ENCODE data around the gene CENPP.

Gene CENPP

GRCh38 chr9:92377876-92378275, 52.1 kb downstream of the CENPP start:
- H3K4me3 ChIP-seq (ENCODE audit: low read depth, low read length) = no peak overlapping the region
- peaks cover 44% of the 10 kb centered on the region for H3K4me1 ChIP-seq (ENCODE audit: control insufficient read depth, insufficient read depth, low read length)
- H3K36me3 ChIP-seq (ENCODE audit: control insufficient read depth, insufficient read depth, low read length) = no peaks in the 10 kb centered on the region
- H3K27ac ChIP-seq (ENCODE audit: low read depth, low read length) = peak overlapping the region; percentile 60; the same call in 1 of the 2 replicates
- no peak overlapping the region for H3K9ac ChIP-seq (ENCODE audit: low read length)
- no peaks in the 10 kb centered on the region; the same call in 1 of the 2 replicates for H3K9me3 ChIP-seq (ENCODE audit: control insufficient read depth, insufficient read depth, low read depth, low read length)
- H3K27me3 ChIP-seq (ENCODE audit: control insufficient read depth, insufficient read depth, low read length) = no peaks in the 10 kb centered on the region

GRCh38 chr9:92378865-92379560, 53.3 kb downstream of the CENPP start:
- peak overlapping the region; percentile 60; the same call in 1 of the 2 replicates for H3K27ac ChIP-seq (ENCODE audit: low read depth, low read length)
- no peaks in the 10 kb centered on the region for H3K36me3 ChIP-seq (ENCODE audit: control insufficient read depth, insufficient read depth, low read length)
- peak overlapping the region; percentile 1; the same call in 1 of the 2 replicates for H3K4me3 ChIP-seq (ENCODE audit: low read depth, low read length)
- no peaks in the 10 kb centered on the region for H3K27me3 ChIP-seq (ENCODE audit: control insufficient read depth, insufficient read depth, low read length)
- no peaks in the 10 kb centered on the region for H3K9me3 ChIP-seq (ENCODE audit: control insufficient read depth, insufficient read depth, low read depth, low read length)
- peak overlapping the region; percentile 16 for H3K9ac ChIP-seq (ENCODE audit: low read length)
- peaks cover 44% of the 10 kb centered on the region for H3K4me1 ChIP-seq (ENCODE audit: control insufficient read depth, insufficient read depth, low read length)

GRCh38 chr9:92380603-92381002, 54.9 kb downstream of the CENPP start:
- Histone ChIP-seq H3K27me3 (ENCODE audit: control insufficient read depth, insufficient read depth, low read length) (no peaks in the 10 kb centered on the region), H3K36me3 (ENCODE audit: control insufficient read depth, insufficient read depth, low read length) (no peaks in the 10 kb centered on the region), H3K9ac (ENCODE audit: low read length) (no peak overlapping the region), H3K27ac (ENCODE audit: low read depth, low read length) (no peak overlapping the region), H3K9me3 (ENCODE audit: control insufficient read depth, insufficient read depth, low read depth, low read length) (no peaks in the 10 kb centered on the region), H3K4me1 (ENCODE audit: control insufficient read depth, insufficient read depth, low read length) (peaks cover 44% of the 10 kb centered on the region), H3K4me3 (ENCODE audit: low read depth, low read length) (no peak overlapping the region)

GRCh38 chr9:92381775-92382174, 56.0 kb downstream of the CENPP start:
- Histone ChIP-seq H3K9ac (ENCODE audit: low read length) (no peak overlapping the region), H3K9me3 (ENCODE audit: control insufficient read depth, insufficient read depth, low read depth, low read length) (no peaks in the 10 kb centered on the region), H3K27ac (ENCODE audit: low read depth, low read length) (no peak overlapping the region), H3K4me3 (ENCODE audit: low read depth, low read length) (no peak overlapping the region), H3K36me3 (ENCODE audit: control insufficient read depth, insufficient read depth, low read length) (no peaks in the 10 kb centered on the region), H3K27me3 (ENCODE audit: control insufficient read depth, insufficient read depth, low read length) (no peaks in the 10 kb centered on the region), H3K4me1 (ENCODE audit: control insufficient read depth, insufficient read depth, low read length) (peaks cover 40% of the 10 kb centered on the region)

DNA sequence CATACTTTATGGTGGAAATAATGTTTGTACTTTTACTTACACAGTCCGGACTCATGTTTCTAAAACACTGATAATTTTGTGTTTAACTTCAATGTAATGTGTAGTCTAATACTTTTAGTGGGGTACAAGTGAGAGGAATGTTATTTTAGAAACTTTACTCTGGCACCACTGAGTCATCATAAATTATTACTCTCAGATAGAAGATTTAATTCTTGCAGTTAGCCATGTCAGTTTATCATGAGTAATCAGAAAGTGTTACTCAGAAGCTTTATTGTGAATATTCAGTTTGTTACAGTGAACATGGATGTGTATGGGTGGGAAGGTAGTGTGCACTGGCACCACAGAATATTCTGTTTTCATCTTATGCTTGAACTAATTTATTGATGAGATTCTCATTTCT, 58.6 kb downstream of the CENPP start:
- Histone ChIP-seq H3K9me3 (ENCODE audit: control insufficient read depth, insufficient read depth, low read depth, low read length) (no peaks in the 10 kb centered on the region), H3K27ac (ENCODE audit: low read depth, low read length) (no peak overlapping the region), H3K9ac (ENCODE audit: low read length) (no peak overlapping the region), H3K27me3 (ENCODE audit: control insufficient read depth, insufficient read depth, low read length) (no peaks in the 10 kb centered on the region), H3K36me3 (ENCODE audit: control insufficient read depth, insufficient read depth, low read length) (no peaks in the 10 kb centered on the region), H3K4me1 (ENCODE audit: control insufficient read depth, insufficient read depth, low read length) (peaks cover 16% of the 10 kb centered on the region), H3K4me3 (ENCODE audit: low read depth, low read length) (no peak overlapping the region)

DNA sequence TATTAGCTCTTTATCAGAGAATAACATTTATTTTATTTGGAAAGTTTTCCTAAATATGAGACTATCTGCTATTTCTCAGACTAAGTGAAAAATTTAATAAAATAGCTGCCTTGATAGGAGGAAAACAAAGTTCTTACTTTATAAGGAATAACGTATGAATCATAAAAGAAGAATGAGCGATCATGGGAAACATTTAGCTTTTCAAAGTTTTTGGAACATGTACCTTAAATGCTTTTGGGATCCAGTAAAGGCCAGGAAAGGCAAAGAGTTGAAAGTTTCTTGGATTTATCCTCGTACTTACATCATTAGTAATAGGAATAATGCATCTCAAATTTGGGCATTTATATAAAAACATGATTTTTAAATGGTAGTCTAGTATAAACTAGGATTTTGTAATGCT, 59.2 kb downstream of the CENPP start:
- Histone ChIP-seq H3K4me1 (ENCODE audit: control insufficient read depth, insufficient read depth, low read length) (peaks cover 10% of the 10 kb centered on the region), H3K27me3 (ENCODE audit: control insufficient read depth, insufficient read depth, low read length) (no peaks in the 10 kb centered on the region), H3K27ac (ENCODE audit: low read depth, low read length) (no peak overlapping the region), H3K36me3 (ENCODE audit: control insufficient read depth, insufficient read depth, low read length) (no peaks in the 10 kb centered on the region), H3K9ac (ENCODE audit: low read length) (no peak overlapping the region), H3K9me3 (ENCODE audit: control insufficient read depth, insufficient read depth, low read depth, low read length) (no peaks in the 10 kb centered on the region), H3K4me3 (ENCODE audit: low read depth, low read length) (no peak overlapping the region)

- no peaks in the 10 kb centered on the region for H3K27me3 ChIP-seq (ENCODE audit: control insufficient read depth, insufficient read depth, low read length)
- no peak overlapping the region for H3K27ac ChIP-seq (ENCODE audit: low read depth, low read length)
- H3K9me3 ChIP-seq (ENCODE audit: control insufficient read depth, insufficient read depth, low read depth, low read length) = no peaks in the 10 kb centered on the region
- H3K4me3 ChIP-seq (ENCODE audit: low read depth, low read length) = no peak overlapping the region
- H3K9ac ChIP-seq (ENCODE audit: low read length) = no peak overlapping the region
- 0 out of 2 replicates have a peak, but pooled peaks cover 6% of the 10 kb centered on the region for H3K4me1 ChIP-seq (ENCODE audit: control insufficient read depth, insufficient read depth, low read length)
- no peaks in the 10 kb centered on the region for H3K36me3 ChIP-seq (ENCODE audit: control insufficient read depth, insufficient read depth, low read length)
Observed at GRCh38 chr9:92385477-92385876, 59.7 kb downstream of the CENPP start.

- Histone ChIP-seq H3K27me3 (ENCODE audit: control insufficient read depth, insufficient read depth, low read length) (no peaks in the 10 kb centered on the region), H3K4me1 (ENCODE audit: control insufficient read depth, insufficient read depth, low read length) (0 out of 2 replicates have a peak, but pooled peaks cover 1% of the 10 kb centered on the region)
Observed at GRCh38 chr9:92385953-92386352, 60.2 kb downstream of the CENPP start.

DNA sequence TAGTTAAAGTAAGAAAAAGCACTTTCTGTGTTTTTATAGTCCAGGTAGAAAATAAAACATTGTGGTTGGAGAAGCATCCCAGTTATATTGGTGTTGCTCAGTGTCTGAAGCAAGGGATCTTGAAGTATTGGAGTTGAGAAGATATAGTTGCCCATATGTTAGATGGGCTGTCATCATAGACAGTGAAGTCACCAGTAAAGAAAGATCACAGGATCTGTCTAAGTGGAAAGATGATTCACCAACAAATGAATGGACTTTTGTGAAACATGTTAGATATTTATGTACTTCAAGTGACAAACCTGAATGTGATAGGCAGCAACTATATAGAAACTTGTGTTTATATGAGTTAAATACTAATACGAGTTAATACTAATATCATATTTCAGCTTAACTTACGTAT, 66.9 kb downstream of the CENPP start:
- H3K4me3 ChIP-seq (ENCODE audit: low read depth, low read length) = no peak overlapping the region
- H3K4me1 ChIP-seq (ENCODE audit: control insufficient read depth, insufficient read depth, low read length) = no peaks in the 10 kb centered on the region
- no peak overlapping the region for H3K27ac ChIP-seq (ENCODE audit: low read depth, low read length)
- no peak overlapping the region for H3K9ac ChIP-seq (ENCODE audit: low read length)
- no peaks in the 10 kb centered on the region for H3K9me3 ChIP-seq (ENCODE audit: control insufficient read depth, insufficient read depth, low read depth, low read length)
- H3K27me3 ChIP-seq (ENCODE audit: control insufficient read depth, insufficient read depth, low read length) = no peaks in the 10 kb centered on the region
- no peaks in the 10 kb centered on the region for H3K36me3 ChIP-seq (ENCODE audit: control insufficient read depth, insufficient read depth, low read length)

More at GRCh38 chr9:92385953-92386352, 60.2 kb downstream of the CENPP start:
- Histone ChIP-seq H3K36me3 (ENCODE audit: control insufficient read depth, insufficient read depth, low read length) (no peaks in the 10 kb centered on the region), H3K9me3 (ENCODE audit: control insufficient read depth, insufficient read depth, low read depth, low read length) (no peaks in the 10 kb centered on the region), H3K27ac (ENCODE audit: low read depth, low read length) (no peak overlapping the region), H3K9ac (ENCODE audit: low read length) (no peak overlapping the region), H3K4me3 (ENCODE audit: low read depth, low read length) (no peak overlapping the region)

DNA sequence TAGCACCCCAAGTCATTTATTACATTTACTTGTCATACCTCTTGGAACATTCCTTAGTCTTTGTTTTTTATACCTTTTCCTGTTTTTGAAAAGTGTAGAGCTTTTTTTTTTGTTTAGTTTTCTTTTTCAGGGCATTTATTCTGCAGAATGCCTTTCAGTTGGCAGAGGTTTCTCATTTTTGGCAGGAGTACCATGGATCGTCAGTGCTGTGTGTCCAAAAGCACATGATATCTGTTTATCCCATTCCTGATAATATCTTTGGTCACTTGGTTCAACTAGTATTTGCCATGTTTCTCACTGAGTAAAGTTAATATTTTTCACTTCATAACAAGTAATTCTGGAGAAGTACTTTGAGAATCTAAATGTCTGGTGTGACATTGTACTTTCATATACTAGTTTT, 67.9 kb downstream of the CENPP start:
- H3K9ac ChIP-seq (ENCODE audit: low read length) = no peak overlapping the region
- H3K27ac ChIP-seq (ENCODE audit: low read depth, low read length) = no peak overlapping the region
- no peaks in the 10 kb centered on the region for H3K27me3 ChIP-seq (ENCODE audit: control insufficient read depth, insufficient read depth, low read length)
- H3K4me3 ChIP-seq (ENCODE audit: low read depth, low read length) = no peak overlapping the region
- no peaks in the 10 kb centered on the region for H3K9me3 ChIP-seq (ENCODE audit: control insufficient read depth, insufficient read depth, low read depth, low read length)
- H3K4me1 ChIP-seq (ENCODE audit: control insufficient read depth, insufficient read depth, low read length) = no peaks in the 10 kb centered on the region
- no peaks in the 10 kb centered on the region for H3K36me3 ChIP-seq (ENCODE audit: control insufficient read depth, insufficient read depth, low read length)

GRCh38 chr9:92395617-92396016, 69.9 kb downstream of the CENPP start:
- Histone ChIP-seq H3K4me1 (ENCODE audit: control insufficient read depth, insufficient read depth, low read length) (no peaks in the 10 kb centered on the region), H3K27me3 (ENCODE audit: control insufficient read depth, insufficient read depth, low read length) (no peaks in the 10 kb centered on the region), H3K27ac (ENCODE audit: low read depth, low read length) (no peak overlapping the region), H3K9me3 (ENCODE audit: control insufficient read depth, insufficient read depth, low read depth, low read length) (no peaks in the 10 kb centered on the region), H3K4me3 (ENCODE audit: low read depth, low read length) (no peak overlapping the region), H3K9ac (ENCODE audit: low read length) (no peak overlapping the region), H3K36me3 (ENCODE audit: control insufficient read depth, insufficient read depth, low read length) (no peaks in the 10 kb centered on the region)
